Stimulated activated memory B cell treated with anti-CD40 and anti-IgM and Interleukin-4, amounts not matched to agents 10 μg/mL and 1 μg/mL and 100 μg/mL, for 72 hours (primary cell): Measurements from ENCODE around the gene WNT3A.
"Not testable (repeated sequence)": the region's sequence is repeated elsewhere in the genome, so short reads cannot be mapped to it uniquely, and the experiment has no call there.

Experiments
- ATAC-seq: fragments of 150-1000 bp; cut with Tn5 transposase; 2 replicates; pipeline ENCODE4 v1.10.0; 2021
- H3K27ac Mint-ChIP-seq: one replicate; pipeline ENCODE4 v1.8.0; 2022; ENCODE audit warnings: mild to moderate bottlenecking, mixed read lengths
- H3K27me3 Mint-ChIP-seq: one replicate; pipeline ENCODE4 v1.8.0; 2022; ENCODE audit warnings: mixed read lengths
- H3K36me3 Mint-ChIP-seq: one replicate; pipeline ENCODE4 v1.8.0; 2022; ENCODE audit warnings: mixed read lengths
- H3K4me1 Mint-ChIP-seq: one replicate; pipeline ENCODE4 v1.8.0; 2022; ENCODE audit warnings: mixed read lengths
- H3K4me3 Mint-ChIP-seq: one replicate; pipeline ENCODE4 v1.8.0; 2022; ENCODE audit warnings: mild to moderate bottlenecking, moderate library complexity, mixed read lengths
- H3K9me3 Mint-ChIP-seq: one replicate; pipeline ENCODE4 v1.8.0; 2022; ENCODE audit warnings: mixed read lengths

Gene WNT3A

GRCh38 chr1:228006786-228007048 is at the start of gene WNT3A:
Gene WNT3A, plus strand, starts transcription at chr1:228006998. Its CDS starts 131 bp downstream, at chr1:228007129.
- Mint-ChIP-seq H3K9me3 (no peaks in the 10 kb centered on the region), H3K27me3 (peaks cover 89% of the 10 kb centered on the region), H3K27ac (no peak within 1 kb of the TSS), H3K4me1 (peaks cover 55% of the 10 kb centered on the region), H3K36me3 (no peaks in the 10 kb centered on the region), H3K4me3 (peak within 1 kb of the TSS; percentile 10)
- ATAC-seq, result peak; percentile 6

- Mint-ChIP-seq H3K4me3 (no peak overlapping the region), H3K4me1 (peaks cover 2% of the 10 kb centered on the region), H3K36me3 (no peaks in the 10 kb centered on the region), H3K27ac (no peak overlapping the region), H3K9me3 (no peaks in the 10 kb centered on the region), H3K27me3 (peaks cover 56% of the 10 kb centered on the region)
- ATAC-seq, result no peak
Measured at GRCh38 chr1:227958617-227959324, 48.0 kb upstream of the WNT3A start.

- Mint-ChIP-seq H3K36me3 (no peaks in the 10 kb centered on the region), H3K9me3 (no peaks in the 10 kb centered on the region)
Measured at GRCh38 chr1:227959325-227959860, 47.4 kb upstream of the WNT3A start.

GRCh38 chr1:227961651-227962466 is 44.9 kb upstream of the WNT3A start:
- ATAC-seq, result no peak
- H3K4me1 Mint-ChIP-seq, result no peaks in the 10 kb centered on the region

More at GRCh38 chr1:227959325-227959860, 47.4 kb upstream of the WNT3A start:
- ATAC-seq, result no peak
- Mint-ChIP-seq H3K27me3 (peaks cover 53% of the 10 kb centered on the region), H3K4me3 (no peak overlapping the region), H3K4me1 (no peaks in the 10 kb centered on the region), H3K27ac (no peak overlapping the region)

GRCh38 chr1:227966733-227967132 is 40.1 kb upstream of the WNT3A start:
- not testable (repeated sequence) for H3K4me1 Mint-ChIP-seq, H3K4me3 Mint-ChIP-seq, H3K36me3 Mint-ChIP-seq, H3K27me3 Mint-ChIP-seq, ATAC-seq, H3K9me3 Mint-ChIP-seq, H3K27ac Mint-ChIP-seq

More at GRCh38 chr1:227961651-227962466, 44.9 kb upstream of the WNT3A start:
- H3K27me3 Mint-ChIP-seq, result peaks cover 53% of the 10 kb centered on the region
- H3K9me3 Mint-ChIP-seq, result no peaks in the 10 kb centered on the region
- no peak overlapping the region for H3K27ac Mint-ChIP-seq
- H3K4me3 Mint-ChIP-seq, result no peak overlapping the region
- H3K36me3 Mint-ChIP-seq, result no peaks in the 10 kb centered on the region

GRCh38 chr1:227967815-227968214 is 39.0 kb upstream of the WNT3A start:
- not testable (repeated sequence) for H3K9me3 Mint-ChIP-seq, H3K27ac Mint-ChIP-seq, H3K27me3 Mint-ChIP-seq, H3K36me3 Mint-ChIP-seq, H3K4me1 Mint-ChIP-seq, H3K4me3 Mint-ChIP-seq, ATAC-seq

- not testable (repeated sequence) for ATAC-seq, H3K9me3 Mint-ChIP-seq, H3K36me3 Mint-ChIP-seq, H3K4me3 Mint-ChIP-seq, H3K27me3 Mint-ChIP-seq, H3K4me1 Mint-ChIP-seq, H3K27ac Mint-ChIP-seq
Measured at GRCh38 chr1:227970076-227970995, 36.5 kb upstream of the WNT3A start.

GRCh38 chr1:227971216-227971615 is 35.6 kb upstream of the WNT3A start:
- not testable (repeated sequence) for H3K27ac Mint-ChIP-seq, H3K36me3 Mint-ChIP-seq

GRCh38 chr1:227971643-227972282 is 35.0 kb upstream of the WNT3A start:
- not testable (repeated sequence) for H3K27ac Mint-ChIP-seq, H3K4me1 Mint-ChIP-seq, H3K27me3 Mint-ChIP-seq, H3K36me3 Mint-ChIP-seq, ATAC-seq, H3K4me3 Mint-ChIP-seq, H3K9me3 Mint-ChIP-seq

More at GRCh38 chr1:227971216-227971615, 35.6 kb upstream of the WNT3A start:
- H3K9me3 Mint-ChIP-seq, ATAC-seq, H3K4me1 Mint-ChIP-seq, H3K4me3 Mint-ChIP-seq, H3K27me3 Mint-ChIP-seq: not testable (repeated sequence)

GRCh38 chr1:227972283-227972679 is 34.5 kb upstream of the WNT3A start:
- H3K36me3 Mint-ChIP-seq, H3K4me1 Mint-ChIP-seq, H3K27me3 Mint-ChIP-seq, H3K27ac Mint-ChIP-seq, H3K9me3 Mint-ChIP-seq, H3K4me3 Mint-ChIP-seq, ATAC-seq: not testable (repeated sequence)

GRCh38 chr1:227972843-227973374 is 33.9 kb upstream of the WNT3A start:
- H3K36me3 Mint-ChIP-seq, H3K4me3 Mint-ChIP-seq, H3K27ac Mint-ChIP-seq, H3K27me3 Mint-ChIP-seq, H3K9me3 Mint-ChIP-seq, H3K4me1 Mint-ChIP-seq, ATAC-seq: not testable (repeated sequence)

GRCh38 chr1:227973724-227974288 is 33.0 kb upstream of the WNT3A start:
- not testable (repeated sequence) for H3K9me3 Mint-ChIP-seq, H3K4me3 Mint-ChIP-seq, H3K27ac Mint-ChIP-seq, H3K36me3 Mint-ChIP-seq, ATAC-seq, H3K27me3 Mint-ChIP-seq, H3K4me1 Mint-ChIP-seq

- H3K27ac Mint-ChIP-seq, H3K27me3 Mint-ChIP-seq, H3K4me1 Mint-ChIP-seq, H3K4me3 Mint-ChIP-seq, H3K36me3 Mint-ChIP-seq, ATAC-seq, H3K9me3 Mint-ChIP-seq: not testable (repeated sequence)
Measured at GRCh38 chr1:227975583-227976283, 31.1 kb upstream of the WNT3A start.

- peaks cover 7% of the 10 kb centered on the region for H3K36me3 Mint-ChIP-seq
- H3K4me3 Mint-ChIP-seq, result no peak overlapping the region
- peaks cover 51% of the 10 kb centered on the region for H3K27me3 Mint-ChIP-seq
- no peak for ATAC-seq
- no peak overlapping the region for H3K27ac Mint-ChIP-seq
- no peaks in the 10 kb centered on the region for H3K4me1 Mint-ChIP-seq
- H3K9me3 Mint-ChIP-seq, result peaks cover 6% of the 10 kb centered on the region
Measured at GRCh38 chr1:227987181-227987580, 19.6 kb upstream of the WNT3A start.
